Uterus (tissue), 4 donors: ENCODE results near the gene WDR64. TPM values are rescaled to one million over a fixed set of nuclear protein-coding genes. Genes with fewer than 3 reads are reported as not detected.

ENCODE experiments used
- DNase-seq, 2 donors: peaks; one replicate each; pipeline ENCODE4 v3.0.0-alpha.2; 2019 to 2020
- H3K27ac ChIP-seq, 2 donors: fragments of 200-600 bp; sonication (generic); 1 replicate in 1 of 2; 2 replicates in 1 of 2; pipeline ENCODE4 v1.5.1; 2016 to 2018
- H3K27me3 ChIP-seq, 2 donors: fragments of 200-600 bp; sonication (generic); one replicate each; pipeline ENCODE4 v1.5.1; 2018 to 2019; ENCODE audit warnings: control low read depth in 1 of 2
- H3K36me3 ChIP-seq, 2 donors: fragments of 200-600 bp; sonication (generic); one replicate each; pipeline ENCODE4 v1.5.1; 2019; ENCODE audit warnings: control low read depth in 1 of 2
- H3K4me1 ChIP-seq, 2 donors: fragments of 200-600 bp; sonication (generic); one replicate each; pipeline ENCODE4 v1.5.1; 2018 to 2019; ENCODE audit warnings: control low read depth in 1 of 2
- H3K4me3 ChIP-seq, 2 donors: fragments of 200-600 bp; sonication (generic); 1 replicate in 1 of 2; 2 replicates in 1 of 2; pipeline ENCODE4 v1.5.1; 2018 to 2019; ENCODE audit warnings: mild to moderate bottlenecking in 1 of 2
- H3K9me3 ChIP-seq, 2 donors: fragments of 200-600 bp; sonication (generic); one replicate each; pipeline ENCODE4 v1.5.1; 2019; ENCODE audit warnings: control low read depth in 1 of 2
- POLR2A ChIP-seq, 2 donors: fragments of 450-650 bp; IDR thresholded peaks; one replicate each; pipeline ENCODE4 v1.6.1; 2016; ENCODE audit warnings: antibody characterized with exemption in 2 of 2, mild to moderate bottlenecking in 1 of 2, moderate library complexity in 1 of 2
- intact Hi-C: fragments of 100-400 bp; cut with DNase I; formaldehyde crosslinking; loops from one replicate; pipeline ENCODE4 v1.15.1; 2023; ENCODE audit warnings: low total_unique reads
- total RNA-seq, 4 donors: library from RNA; depleted of rRNA in 3 of 4; stranded (reverse); fragments of >200 nt in 3 of 4; gene quantifications; one replicate each; pipeline versions ENCODE4 v1.1.0 to v1.2.4, GENCODE V29; 2014 to 2023
- TF ChIP-seq, protein P1 (sequence below), 4 experiments: fragments of 200-600 bp in 2 of 4; fragments of 450-650 bp in 2 of 4; sonication (generic) in 2 of 4; IDR thresholded peaks; one replicate each; pipeline ENCODE4 v1.5.1; 2016 to 2019; ENCODE audit warnings: antibody characterized with exemption in 4 of 4, mild to moderate bottlenecking in 2 of 4, moderate library complexity in 1 of 4
- donor health status: DM: yes; HTN: yes; CAD: no.

Gene WDR64
- total RNA-seq, 4 donors from 2014 or later, result 0.21 TPM; not detected in 3

DNA sequence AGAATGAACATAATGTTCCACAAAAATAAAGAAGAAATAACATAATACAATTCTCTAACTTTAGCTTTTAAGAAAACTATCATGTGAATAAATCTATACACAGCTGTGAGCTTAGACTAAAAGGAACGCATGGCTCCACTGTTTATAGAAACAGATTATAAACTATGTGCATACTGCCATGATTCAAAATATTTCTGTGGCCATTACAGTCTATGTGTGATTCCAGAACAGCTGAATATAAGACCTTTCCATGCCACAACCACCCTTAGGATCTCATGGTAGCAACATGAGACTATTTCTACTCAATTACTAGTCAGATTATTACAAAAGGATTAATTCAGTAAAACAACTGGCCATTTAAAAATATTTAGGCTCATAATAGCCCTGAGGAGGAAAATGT is 15.8 kb upstream of the WDR64 start:
- Histone ChIP-seq H3K36me3 (no peaks in the 10 kb centered on the region), H3K4me3 (no peak overlapping the region), H3K27ac (no peak overlapping the region), H3K4me1 (no peaks in the 10 kb centered on the region), H3K27me3 (no peaks in the 10 kb centered on the region), H3K9me3 (no peaks in the 10 kb centered on the region)
- intact Hi-C loops, result no loop called here
- no peak for TF ChIP-seq POLR2A (IDR thresholded peaks at IDR 0.05)
- TF ChIP-seq, protein P1, sequence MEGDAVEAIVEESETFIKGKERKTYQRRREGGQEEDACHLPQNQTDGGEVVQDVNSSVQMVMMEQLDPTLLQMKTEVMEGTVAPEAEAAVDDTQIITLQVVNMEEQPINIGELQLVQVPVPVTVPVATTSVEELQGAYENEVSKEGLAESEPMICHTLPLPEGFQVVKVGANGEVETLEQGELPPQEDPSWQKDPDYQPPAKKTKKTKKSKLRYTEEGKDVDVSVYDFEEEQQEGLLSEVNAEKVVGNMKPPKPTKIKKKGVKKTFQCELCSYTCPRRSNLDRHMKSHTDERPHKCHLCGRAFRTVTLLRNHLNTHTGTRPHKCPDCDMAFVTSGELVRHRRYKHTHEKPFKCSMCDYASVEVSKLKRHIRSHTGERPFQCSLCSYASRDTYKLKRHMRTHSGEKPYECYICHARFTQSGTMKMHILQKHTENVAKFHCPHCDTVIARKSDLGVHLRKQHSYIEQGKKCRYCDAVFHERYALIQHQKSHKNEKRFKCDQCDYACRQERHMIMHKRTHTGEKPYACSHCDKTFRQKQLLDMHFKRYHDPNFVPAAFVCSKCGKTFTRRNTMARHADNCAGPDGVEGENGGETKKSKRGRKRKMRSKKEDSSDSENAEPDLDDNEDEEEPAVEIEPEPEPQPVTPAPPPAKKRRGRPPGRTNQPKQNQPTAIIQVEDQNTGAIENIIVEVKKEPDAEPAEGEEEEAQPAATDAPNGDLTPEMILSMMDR (IDR thresholded peaks at IDR 0.05), result no peak
- DNase-seq, result no peak

DNA sequence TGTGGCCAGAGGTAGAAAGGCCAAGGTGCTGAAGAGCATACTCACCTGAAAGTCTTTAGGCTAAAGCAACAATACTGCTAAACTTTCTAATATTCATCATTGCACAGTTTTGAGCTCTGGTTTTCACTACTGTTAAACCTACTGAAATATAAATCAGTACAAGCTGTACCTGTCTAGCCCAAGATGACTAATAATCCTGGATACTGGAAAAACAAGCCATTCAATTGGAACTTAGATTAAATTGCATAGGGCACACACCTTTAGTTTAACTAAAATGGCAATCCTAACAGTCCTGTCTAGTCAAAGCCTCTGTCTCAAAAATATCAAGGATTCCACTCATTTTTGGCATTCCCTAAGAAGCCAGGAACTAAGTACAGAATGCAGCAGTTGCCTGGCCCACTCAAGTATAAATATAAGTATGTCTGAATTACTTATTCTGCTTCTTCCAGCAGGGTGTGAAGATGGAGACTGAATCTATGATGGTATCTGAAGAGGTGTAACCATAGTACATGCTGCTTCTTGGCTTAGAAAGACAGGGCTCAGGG is 15.0 kb upstream of the WDR64 start:
- H3K4me3 ChIP-seq, result no peak overlapping the region
- no peak for TF ChIP-seq POLR2A (IDR thresholded peaks at IDR 0.05)
- TF ChIP-seq, protein P1 (IDR thresholded peaks at IDR 0.05), result no peak
- no peaks in the 10 kb centered on the region for H3K36me3 ChIP-seq
- intact Hi-C loops, result no loop called here
- H3K27ac ChIP-seq, result no peak overlapping the region
- H3K4me1 ChIP-seq, result no peaks in the 10 kb centered on the region
- no peaks in the 10 kb centered on the region for H3K9me3 ChIP-seq
- no peak for DNase-seq
- no peaks in the 10 kb centered on the region for H3K27me3 ChIP-seq

DNA sequence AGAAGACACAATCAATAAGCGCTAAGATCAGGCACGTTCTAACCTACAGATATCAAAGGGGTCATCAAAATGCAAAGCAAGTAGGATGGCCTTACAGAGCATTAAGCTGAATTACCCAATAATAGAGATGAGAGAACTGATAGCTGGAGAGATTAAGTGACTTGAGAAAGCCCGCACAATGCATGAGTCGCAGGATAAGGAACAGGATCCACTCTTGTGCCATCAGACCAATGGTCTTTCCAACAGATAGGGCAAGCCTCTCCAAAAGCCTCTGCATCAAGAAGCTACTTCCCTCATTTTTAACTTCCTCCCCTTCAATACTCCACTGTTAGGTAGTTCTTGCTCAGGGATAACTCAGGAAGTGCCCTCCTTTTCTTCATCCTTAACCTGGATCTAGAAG is 14.5 kb upstream of the WDR64 start:
- Histone ChIP-seq H3K27ac (no peak overlapping the region), H3K4me3 (no peak overlapping the region), H3K36me3 (no peaks in the 10 kb centered on the region), H3K27me3 (no peaks in the 10 kb centered on the region), H3K9me3 (no peaks in the 10 kb centered on the region), H3K4me1 (no peaks in the 10 kb centered on the region)
- DNase-seq, result no peak
- TF ChIP-seq POLR2A (IDR thresholded peaks at IDR 0.05), result no peak
- TF ChIP-seq, protein P1 (IDR thresholded peaks at IDR 0.05), result no peak
- intact Hi-C loops, result no loop called here

DNA sequence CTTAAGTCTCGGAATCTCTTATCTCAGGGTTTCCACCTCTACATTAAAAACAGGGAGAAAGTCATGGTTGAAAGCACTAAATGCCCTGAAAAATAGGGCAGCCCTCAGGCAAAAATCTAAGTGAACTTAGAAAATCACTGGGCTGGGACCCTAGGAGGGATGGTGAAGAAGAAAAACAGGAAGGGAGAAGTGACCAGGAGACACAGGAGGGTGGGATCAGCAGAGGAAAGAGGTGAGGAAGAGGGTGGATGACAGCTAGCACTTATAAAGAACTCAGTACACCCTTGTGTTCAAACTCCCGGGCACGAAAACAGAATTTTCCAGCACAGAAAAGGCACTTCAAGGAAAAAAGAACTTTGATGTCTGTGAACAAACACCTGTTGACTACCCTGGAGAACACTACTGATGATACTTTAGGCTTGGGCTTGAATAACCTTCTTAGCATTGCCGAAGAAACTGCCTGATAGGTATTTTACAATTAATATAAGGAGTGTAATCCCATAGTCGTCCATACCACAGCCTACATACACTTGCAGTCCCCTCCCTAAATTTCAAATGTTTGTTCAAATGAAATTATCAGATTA is 13.9 kb upstream of the WDR64 start:
- Histone ChIP-seq H3K36me3 (no peaks in the 10 kb centered on the region), H3K4me1 (no peaks in the 10 kb centered on the region), H3K9me3 (no peaks in the 10 kb centered on the region), H3K27ac (no peak overlapping the region), H3K4me3 (no peak overlapping the region), H3K27me3 (no peaks in the 10 kb centered on the region)
- no peak for DNase-seq
- intact Hi-C loops, result no loop called here
- TF ChIP-seq POLR2A (IDR thresholded peaks at IDR 0.05), result no peak
- TF ChIP-seq, protein P1 (IDR thresholded peaks at IDR 0.05), result no peak

DNA sequence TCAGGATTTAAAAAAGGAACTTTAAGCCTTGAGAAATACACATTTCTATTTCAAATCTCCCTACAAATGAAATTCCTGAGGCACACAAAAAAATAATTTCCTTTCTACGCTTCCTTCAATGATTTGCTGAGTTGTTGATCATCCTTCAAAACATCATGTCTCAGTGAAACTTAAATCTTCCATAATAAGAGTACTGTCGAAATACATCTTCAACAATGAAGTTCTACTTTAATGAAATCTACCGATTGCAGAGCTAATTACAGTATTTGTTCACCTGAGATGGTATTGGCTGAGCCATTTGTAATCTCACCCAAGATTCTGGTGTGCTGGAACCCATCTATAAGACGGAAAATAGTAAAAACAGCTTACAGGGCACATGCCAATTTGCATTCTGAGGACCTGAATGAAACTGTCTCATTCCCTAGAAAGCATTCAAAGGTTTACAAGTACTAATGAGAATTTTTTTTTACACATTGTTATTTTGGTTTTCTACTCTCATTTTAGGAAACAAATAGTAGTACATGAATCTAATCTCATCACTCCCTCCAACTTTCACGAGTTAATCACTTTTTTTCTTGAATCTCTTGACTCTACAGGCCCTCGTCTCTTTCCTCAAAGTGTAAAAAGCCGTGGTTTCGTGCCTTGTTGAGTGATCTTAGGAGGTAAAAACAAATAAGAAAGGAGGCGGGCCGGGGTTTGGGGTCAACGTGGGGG is 13.0 kb upstream of the WDR64 start:
- TF ChIP-seq POLR2A (IDR thresholded peaks at IDR 0.05), result no peak
- TF ChIP-seq, protein P1 (IDR thresholded peaks at IDR 0.05), result no peak
- H3K4me1 ChIP-seq, result no peaks in the 10 kb centered on the region
- no peak for DNase-seq
- intact Hi-C loops, result no loop called here
- no peaks in the 10 kb centered on the region for H3K9me3 ChIP-seq
- H3K36me3 ChIP-seq, result no peaks in the 10 kb centered on the region
- no peaks in the 10 kb centered on the region for H3K27me3 ChIP-seq
- peak overlapping the region; percentile 78 to 80 for H3K27ac ChIP-seq
- peak overlapping the region; percentile 69 to 97 for H3K4me3 ChIP-seq
